ENCODE measurements around the gene TXNL1. TPM values are rescaled to one million over a fixed set of nuclear protein-coding genes. Genes with fewer than 3 reads are reported as not detected.
"Not testable (repeated sequence)": the region's sequence is repeated elsewhere in the genome, so short reads cannot be mapped to it uniquely, and the experiment has no call there.

The TXNL1 gene
- total and polyA plus RNA-seq, 4 experiments from 2014 or later = 41.1 to 52.9 (median 41.8) TPM

- Histone ChIP-seq H3K4me1 (ENCODE audit: insufficient read depth, low read length) (no peaks in the 10 kb centered on the region), H3K27me3 (ENCODE audit: insufficient read depth, low read length) (no peaks in the 10 kb centered on the region), H3K9me3 (ENCODE audit: control insufficient read depth in 1 of 2, low read length in 2 of 2) (no peaks in the 10 kb centered on the region), H3K4me3 (ENCODE audit: low read length in 2 of 2) (no peak overlapping the region), H3K27ac (ENCODE audit: low read depth, low read length) (no peak overlapping the region), H3K36me3 (ENCODE audit: insufficient read depth, low read length) (no peaks in the 10 kb centered on the region)
- no peak overlapping the region for H3K4me3 Mint-ChIP-seq
- ChIA-PET POLR2A (ENCODE audit: partially characterized antibody) (interaction anchor here (3.8 kb wide), 1 partner anchor 11 kb away, joined by 16 read pairs; the partner anchor contains the start of gene WDR7), CTCF (ENCODE audit: partially characterized antibody) (interaction anchor here (2.1 kb wide), 1 partner anchor 11 kb away, joined by 6 read pairs; the partner anchor contains the start of gene WDR7)
- peaks cover 0 to 20% of the 10 kb centered on the region in 2 donors for H3K36me3 Mint-ChIP-seq
- peaks cover 32 to 62% (median 42%) of the 10 kb centered on the region in 4 donors for H3K4me1 Mint-ChIP-seq
- intact Hi-C loops (cut with micrococcal nuclease) = no loop called here
- DNase-seq = no peak
- H3K9me3 Mint-ChIP-seq = no peaks in the 10 kb centered on the region
- H3K27me3 Mint-ChIP-seq = no peaks in the 10 kb centered on the region
- H3K27ac Mint-ChIP-seq = peak overlapping the region in 1 of 7 donors; percentile 19
These were observed 24.1 kb upstream of the TXNL1 start for GRCh38 chr18:56662502-56662901.

- Mint-ChIP-seq H3K36me3 (peaks cover 0 to 20% of the 10 kb centered on the region in 2 donors), H3K4me3 (no peak overlapping the region), H3K9me3 (no peaks in the 10 kb centered on the region), H3K27ac (no peak overlapping the region), H3K27me3 (no peaks in the 10 kb centered on the region), H3K4me1 (peaks cover 29 to 57% (median 38%) of the 10 kb centered on the region in 4 donors)
- intact Hi-C loops (cut with micrococcal nuclease) = no loop called here
- DNase-seq = no peak
- POLR2A ChIA-PET (ENCODE audit: partially characterized antibody) = interaction anchor here (3.8 kb wide), 1 partner anchor 10 kb away, joined by 16 read pairs; the partner anchor contains the start of gene WDR7
- CTCF ChIA-PET (ENCODE audit: partially characterized antibody) = interaction anchor here (2.1 kb wide), 1 partner anchor 11 kb away, joined by 6 read pairs; the partner anchor contains the start of gene WDR7
- no peak overlapping the region for H3K4me3 ChIP-seq (ENCODE audit: low read length in 2 of 2)
- H3K9me3 ChIP-seq (ENCODE audit: control insufficient read depth in 1 of 2, low read length in 2 of 2) = no peaks in the 10 kb centered on the region
- no peaks in the 10 kb centered on the region for H3K4me1 ChIP-seq (ENCODE audit: insufficient read depth, low read length)
- H3K27ac ChIP-seq (ENCODE audit: low read depth, low read length) = no peak overlapping the region
- no peaks in the 10 kb centered on the region for H3K27me3 ChIP-seq (ENCODE audit: insufficient read depth, low read length)
- no peaks in the 10 kb centered on the region for H3K36me3 ChIP-seq (ENCODE audit: insufficient read depth, low read length)
These were observed 23.6 kb upstream of the TXNL1 start for GRCh38 chr18:56662063-56662408.

GRCh38 chr18:56661360-56662062 lies 23.1 kb upstream of the TXNL1 start:
- H3K27me3 ChIP-seq (ENCODE audit: insufficient read depth, low read length) = no peaks in the 10 kb centered on the region
- no peaks in the 10 kb centered on the region for H3K27me3 Mint-ChIP-seq
- H3K36me3 Mint-ChIP-seq = peaks cover 0 to 20% of the 10 kb centered on the region in 2 donors
- H3K27ac Mint-ChIP-seq = peak overlapping the region in 1 of 7 donors; percentile 42
- H3K27ac ChIP-seq (ENCODE audit: low read depth, low read length) = no peak overlapping the region
- ChIA-PET CTCF (ENCODE audit: partially characterized antibody) (interaction anchor here (0.8 to 2.1 kb wide), 3 partner anchors 10 to 17 kb away, joined by 3 to 6 read pairs (median 3); partner anchors contain the start of gene WDR7), POLR2A (ENCODE audit: partially characterized antibody) (interaction anchor here (3.8 kb wide), 1 partner anchor 10 kb away, joined by 16 read pairs; the partner anchor contains the start of gene WDR7)
- H3K36me3 ChIP-seq (ENCODE audit: insufficient read depth, low read length) = no peaks in the 10 kb centered on the region
- no peak overlapping the region for H3K4me3 Mint-ChIP-seq
- no peak overlapping the region for H3K4me3 ChIP-seq (ENCODE audit: low read length in 2 of 2)
- DNase-seq = no peak
- H3K9me3 ChIP-seq (ENCODE audit: control insufficient read depth in 1 of 2, low read length in 2 of 2) = no peaks in the 10 kb centered on the region
- H3K4me1 ChIP-seq (ENCODE audit: insufficient read depth, low read length) = no peaks in the 10 kb centered on the region
- peaks cover 28 to 54% (median 36%) of the 10 kb centered on the region in 4 donors for H3K4me1 Mint-ChIP-seq
- no peaks in the 10 kb centered on the region for H3K9me3 Mint-ChIP-seq
- intact Hi-C loops (cut with micrococcal nuclease) = no loop called here

GRCh38 chr18:56660655-56661054 lies 22.3 kb upstream of the TXNL1 start:
- Histone ChIP-seq H3K27ac (ENCODE audit: low read depth, low read length) (no peak overlapping the region), H3K27me3 (ENCODE audit: insufficient read depth, low read length) (no peaks in the 10 kb centered on the region), H3K36me3 (ENCODE audit: insufficient read depth, low read length) (no peaks in the 10 kb centered on the region), H3K4me3 (ENCODE audit: low read length in 2 of 2) (no peak overlapping the region), H3K9me3 (ENCODE audit: control insufficient read depth in 1 of 2, low read length in 2 of 2) (no peaks in the 10 kb centered on the region), H3K4me1 (ENCODE audit: insufficient read depth, low read length) (peaks cover 5% of the 10 kb centered on the region)
- H3K27ac Mint-ChIP-seq = no peak overlapping the region
- H3K36me3 Mint-ChIP-seq = peaks cover 0 to 20% of the 10 kb centered on the region in 2 donors
- peak overlapping the region in 1 of 8 donors; percentile 44 for H3K4me3 Mint-ChIP-seq
- peaks cover 29 to 55% (median 39%) of the 10 kb centered on the region in 4 donors for H3K4me1 Mint-ChIP-seq
- no peaks in the 10 kb centered on the region for H3K27me3 Mint-ChIP-seq
- no peak for DNase-seq
- CTCF ChIA-PET (ENCODE audit: partially characterized antibody) = interaction anchor here (0.8 to 2.1 kb wide), 3 partner anchors 10 to 16 kb away, joined by 3 to 6 read pairs (median 3); partner anchors contain the start of gene WDR7
- POLR2A ChIA-PET (ENCODE audit: partially characterized antibody) = interaction anchor here (3.8 kb wide), 1 partner anchor 9 kb away, joined by 16 read pairs; the partner anchor contains the start of gene WDR7
- intact Hi-C loops (cut with micrococcal nuclease) = no loop called here
- no peaks in the 10 kb centered on the region for H3K9me3 Mint-ChIP-seq

- no peak for DNase-seq
- ChIA-PET POLR2A (ENCODE audit: partially characterized antibody) (interaction anchor here (1.2 kb wide), 1 partner anchor 9 kb away, joined by 3 read pairs; no protein-coding TSS in a partner anchor), CTCF (ENCODE audit: partially characterized antibody) (no interaction called here)
- H3K9me3 ChIP-seq (ENCODE audit: control insufficient read depth in 1 of 2, low read length in 2 of 2) = no peaks in the 10 kb centered on the region
- H3K4me3 Mint-ChIP-seq = no peak overlapping the region
- H3K27me3 ChIP-seq (ENCODE audit: insufficient read depth, low read length) = no peaks in the 10 kb centered on the region
- no peaks in the 10 kb centered on the region for H3K36me3 ChIP-seq (ENCODE audit: insufficient read depth, low read length)
- peaks cover 0 to 20% of the 10 kb centered on the region in 2 donors for H3K36me3 Mint-ChIP-seq
- H3K4me1 ChIP-seq (ENCODE audit: insufficient read depth, low read length) = peaks cover 20% of the 10 kb centered on the region
- no peaks in the 10 kb centered on the region for H3K27me3 Mint-ChIP-seq
- intact Hi-C loops (cut with micrococcal nuclease) = no loop called here
- no peak overlapping the region for H3K4me3 ChIP-seq (ENCODE audit: low read length in 2 of 2)
- peak overlapping the region in 1 of 7 donors; percentile 39 for H3K27ac Mint-ChIP-seq
- no peaks in the 10 kb centered on the region for H3K9me3 Mint-ChIP-seq
- H3K4me1 Mint-ChIP-seq = peaks cover 35 to 63% (median 50%) of the 10 kb centered on the region in 4 donors
- no peak overlapping the region for H3K27ac ChIP-seq (ENCODE audit: low read depth, low read length)
These were observed 20.7 kb upstream of the TXNL1 start for GRCh38 chr18:56659111-56659510.

GRCh38 chr18:56658261-56658660 lies 19.9 kb upstream of the TXNL1 start:
- Histone ChIP-seq H3K4me1 (ENCODE audit: insufficient read depth, low read length) (peaks cover 28% of the 10 kb centered on the region), H3K27ac (ENCODE audit: low read depth, low read length) (no peak overlapping the region), H3K9me3 (ENCODE audit: control insufficient read depth in 1 of 2, low read length in 2 of 2) (no peaks in the 10 kb centered on the region), H3K36me3 (ENCODE audit: insufficient read depth, low read length) (no peaks in the 10 kb centered on the region), H3K4me3 (ENCODE audit: low read length in 2 of 2) (no peak overlapping the region), H3K27me3 (ENCODE audit: insufficient read depth, low read length) (no peaks in the 10 kb centered on the region)
- no peaks in the 10 kb centered on the region for H3K27me3 Mint-ChIP-seq
- peak overlapping the region in 1 of 7 donors; percentile 6 for H3K27ac Mint-ChIP-seq
- peaks cover 0 to 20% of the 10 kb centered on the region in 2 donors for H3K36me3 Mint-ChIP-seq
- ChIA-PET CTCF (ENCODE audit: partially characterized antibody) (interaction anchor here (1.4 kb wide), 1 partner anchor 11 kb away, joined by 4 read pairs; no protein-coding TSS in a partner anchor), POLR2A (ENCODE audit: partially characterized antibody) (interaction anchor here (1.2 kb wide), 1 partner anchor 8 kb away, joined by 3 read pairs; no protein-coding TSS in a partner anchor)
- no peaks in the 10 kb centered on the region for H3K9me3 Mint-ChIP-seq
- intact Hi-C loops (cut with micrococcal nuclease) = no loop called here
- H3K4me3 Mint-ChIP-seq = no peak overlapping the region
- H3K4me1 Mint-ChIP-seq = peaks cover 38 to 70% (median 54%) of the 10 kb centered on the region in 4 donors
- DNase-seq = no peak

- Mint-ChIP-seq H3K4me1 (peaks cover 36 to 59% (median 50%) of the 10 kb centered on the region in 4 donors), H3K4me3 (peak overlapping the region in 2 of 8 donors; percentile 13 to 17), H3K27ac (peak overlapping the region in 5 of 7 donors; percentile 29 to 96 (median 78))
- H3K36me3 ChIP-seq (ENCODE audit: insufficient read depth, low read length); DNase-seq; H3K27ac ChIP-seq (ENCODE audit: low read depth, low read length); H3K36me3 Mint-ChIP-seq; H3K27me3 Mint-ChIP-seq; intact Hi-C loops (cut with micrococcal nuclease); H3K27me3 ChIP-seq (ENCODE audit: insufficient read depth, low read length); H3K9me3 ChIP-seq (ENCODE audit: control insufficient read depth in 1 of 2, low read length in 2 of 2); CTCF ChIA-PET (ENCODE audit: partially characterized antibody); H3K9me3 Mint-ChIP-seq; H3K4me3 ChIP-seq (ENCODE audit: low read length in 2 of 2): not testable (repeated sequence)
- H3K4me1 ChIP-seq (ENCODE audit: insufficient read depth, low read length) = peaks cover 52% of the 10 kb centered on the region
- POLR2A ChIA-PET (ENCODE audit: partially characterized antibody) = interaction anchor here (1.5 to 1.8 kb wide), 2 partner anchors 16 to 31 kb away, joined by 3 to 6 read pairs; partner anchors contain the start of gene TXNL1
These were observed 15.9 kb upstream of the TXNL1 start for GRCh38 chr18:56654280-56654679.
